Central memory CD4-positive, alpha-beta T cell (primary cell): ENCODE results near the gene CDH23.

Experiments
- DNase-seq: peaks from one replicate; pipeline ENCODE4 v3.0.0; 2022

CDH23 gene

DNA sequence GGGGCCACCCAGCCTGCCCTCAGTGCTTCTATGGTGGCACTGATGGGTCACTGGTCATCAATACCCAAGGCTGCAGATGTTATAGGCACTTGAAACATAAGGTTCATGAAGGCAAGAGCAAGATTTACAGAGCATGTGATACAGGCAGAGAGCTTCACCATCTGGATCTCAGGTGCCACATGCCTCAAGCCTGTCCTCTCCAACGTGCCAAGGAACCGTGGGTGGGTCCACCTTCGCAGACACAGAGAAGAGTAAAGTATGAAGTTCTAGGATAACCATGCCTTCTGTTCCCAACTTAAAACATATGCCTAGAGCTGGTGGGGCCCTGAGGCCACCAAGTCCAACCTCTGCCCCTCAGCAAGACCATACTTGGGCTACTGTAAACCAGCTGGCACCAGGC, 26.7 kb upstream of the CDH23 start:
- no peak for DNase-seq

DNA sequence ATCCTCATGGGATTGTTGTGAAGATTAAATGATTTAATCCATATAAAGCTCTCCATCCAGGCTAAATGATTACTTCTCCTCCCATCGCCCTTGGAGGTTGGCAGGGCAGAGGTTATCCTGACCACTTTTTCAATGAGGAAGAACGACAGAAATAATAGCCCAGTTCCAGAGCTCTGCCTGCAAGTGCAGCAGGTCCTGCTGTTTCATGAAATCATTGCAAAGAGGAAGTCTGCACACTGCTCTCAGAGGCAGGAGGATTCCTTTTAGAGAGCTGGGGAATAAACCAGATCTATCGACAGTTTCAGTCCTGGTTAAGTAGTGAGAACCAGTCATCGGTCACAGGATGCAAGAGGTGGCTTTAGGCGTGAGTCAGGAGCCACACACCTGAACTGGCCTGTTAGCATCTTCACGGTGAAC, 25.0 kb upstream of the CDH23 start:
- DNase-seq, result no peak

DNA sequence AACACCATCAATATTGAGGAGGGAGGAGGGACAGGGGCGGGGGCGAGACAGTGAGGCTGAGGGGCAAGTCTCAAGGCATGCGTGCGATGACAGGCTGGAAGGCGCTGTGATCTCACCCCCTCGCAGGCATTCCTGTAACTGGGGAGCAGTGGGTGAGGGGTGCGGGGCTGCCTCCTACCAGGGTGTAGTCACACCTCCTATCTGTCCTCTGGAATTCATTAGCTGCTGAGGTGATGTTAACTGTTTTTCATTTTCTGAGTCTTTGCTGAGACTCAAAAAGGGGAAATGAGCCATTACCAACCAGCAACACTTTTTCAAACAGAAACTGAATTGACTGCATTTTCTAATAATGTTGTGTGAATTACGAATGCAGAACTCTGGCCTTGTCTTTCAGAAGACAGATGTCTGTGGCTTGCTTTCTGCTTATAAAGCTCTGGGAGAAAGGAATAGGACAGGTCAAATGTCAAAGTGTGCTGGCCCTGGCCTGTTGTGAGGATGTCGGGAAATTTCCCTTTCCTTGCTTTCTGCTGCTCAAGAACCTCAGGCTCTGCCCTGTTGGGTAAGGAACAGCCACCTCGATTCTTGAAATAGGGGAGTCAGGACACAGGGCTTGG, 23.7 kb upstream of the CDH23 start:
- no peak for DNase-seq

DNA sequence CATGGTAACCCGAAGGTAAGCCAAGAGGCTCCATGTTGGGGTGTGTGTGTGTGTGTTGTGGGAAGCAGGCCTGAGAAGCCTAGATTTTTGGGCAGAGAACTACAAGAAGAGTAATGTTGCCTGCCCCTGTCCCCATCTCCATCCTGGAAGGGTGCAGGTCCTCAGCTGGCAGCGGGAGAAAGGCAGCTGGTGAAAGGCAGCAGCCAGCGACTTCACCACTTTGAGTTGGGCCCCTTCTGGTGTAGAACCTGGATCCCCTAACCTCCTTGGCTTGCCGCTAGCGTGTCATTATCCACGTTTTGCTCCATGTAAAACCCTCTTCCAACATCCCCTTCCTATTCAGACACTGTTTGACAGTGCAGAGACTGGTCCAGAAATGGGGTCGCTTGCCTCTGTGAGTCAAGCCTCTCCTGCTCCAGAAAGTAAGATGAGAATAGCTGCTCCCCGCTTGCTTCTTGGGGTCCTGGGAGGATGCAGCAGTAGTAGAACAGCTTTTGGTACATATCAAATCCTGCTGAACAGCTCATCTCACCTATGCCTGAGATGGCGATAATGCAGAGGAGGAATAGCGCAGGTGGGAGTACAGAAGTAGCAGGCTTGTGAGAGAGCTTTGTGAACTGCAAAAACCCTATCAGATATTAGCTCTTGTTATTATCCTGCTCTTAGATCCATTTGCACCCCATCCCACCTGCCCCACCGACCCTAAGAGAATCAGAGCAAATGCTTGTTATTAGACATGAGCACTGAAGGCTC, 22.1 kb upstream of the CDH23 start:
- no peak for DNase-seq

DNA sequence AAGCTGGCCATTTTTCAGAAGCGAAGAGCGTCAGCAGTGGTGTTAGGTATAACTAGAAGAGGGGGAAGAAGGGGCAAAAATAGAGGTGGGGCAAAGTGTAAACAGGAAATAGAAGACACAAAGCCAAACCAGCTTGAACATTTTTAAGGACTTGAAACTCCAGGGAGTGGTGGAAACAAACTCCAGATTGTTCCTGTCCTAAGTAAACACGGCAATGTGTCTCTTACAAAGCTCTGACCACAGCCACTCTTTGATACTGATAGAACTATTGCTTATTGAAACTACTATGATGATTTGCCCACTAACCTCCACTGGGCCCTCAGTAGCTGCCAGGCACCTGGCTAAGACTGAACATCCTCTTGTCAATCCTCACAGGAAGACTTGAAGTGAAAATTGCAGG, 20.8 kb upstream of the CDH23 start:
- no peak for DNase-seq

DNA sequence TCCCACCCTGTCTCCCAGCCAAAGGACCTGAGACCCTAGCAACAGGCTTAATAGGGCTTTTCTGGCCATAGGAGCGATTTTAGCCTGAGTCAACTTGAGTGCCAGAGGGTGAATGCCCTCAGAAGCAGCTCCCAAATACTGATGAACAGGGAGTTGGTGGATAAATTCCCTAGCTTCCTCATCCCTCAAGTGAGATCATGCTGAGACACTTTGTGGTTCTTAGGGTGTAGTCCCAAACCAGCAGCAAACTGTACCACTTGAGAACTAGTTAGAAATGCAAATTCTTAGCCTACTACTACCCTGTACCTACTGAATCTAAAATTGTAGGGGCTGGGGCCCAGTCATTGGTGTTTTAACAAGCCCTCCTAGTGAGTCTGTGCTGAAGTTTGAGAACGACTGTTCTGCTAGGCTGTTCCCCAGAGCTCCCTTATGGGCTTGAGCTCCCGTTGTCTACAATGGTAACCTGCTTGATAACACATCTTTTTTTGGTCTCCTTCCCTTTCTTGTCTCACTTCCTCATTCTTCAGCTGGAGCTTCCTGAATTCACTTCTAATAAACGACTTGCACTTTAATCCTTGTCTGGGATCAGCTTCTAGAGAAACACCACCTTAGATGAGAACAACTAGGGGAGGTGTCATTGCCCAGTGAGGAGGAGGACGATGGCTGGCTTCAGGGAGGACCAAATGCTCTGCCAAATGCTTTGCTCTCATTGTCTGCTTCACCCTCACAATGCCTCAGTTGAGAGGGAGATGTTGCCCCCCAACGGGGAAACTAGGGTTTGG, 18.2 kb upstream of the CDH23 start:
- no peak for DNase-seq

DNA sequence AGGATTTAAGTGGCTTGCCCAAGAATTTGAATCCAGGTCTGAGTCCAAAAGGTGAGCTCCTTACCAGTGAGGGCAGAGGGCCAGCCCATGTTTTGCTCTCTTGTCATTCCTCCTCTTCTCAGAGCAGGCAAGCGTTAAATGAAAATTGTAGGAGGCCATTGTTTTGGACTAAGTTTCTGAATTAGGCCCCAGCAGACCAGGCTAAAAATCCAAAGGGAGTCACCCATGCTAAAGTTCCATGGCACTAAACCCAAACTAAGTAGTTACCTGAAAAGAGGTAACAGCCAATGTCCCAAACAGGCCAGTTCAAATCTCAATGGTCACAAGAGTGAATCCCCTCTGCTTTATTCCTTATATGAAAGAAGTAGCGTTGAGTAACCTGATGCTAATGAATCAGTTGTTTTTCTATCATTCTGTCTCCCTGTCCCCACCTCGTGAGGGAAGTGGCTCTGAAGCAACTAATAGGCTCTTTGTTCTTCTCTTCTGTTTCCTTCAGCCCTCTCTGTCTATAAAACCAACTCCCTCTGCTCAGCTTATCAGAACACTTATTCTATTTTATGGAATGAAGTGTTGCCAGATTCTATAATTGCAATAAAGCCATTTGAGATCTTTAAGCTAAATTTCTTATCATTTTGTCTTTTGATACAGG, 17.5 kb upstream of the CDH23 start:
- DNase-seq, result no peak

DNA sequence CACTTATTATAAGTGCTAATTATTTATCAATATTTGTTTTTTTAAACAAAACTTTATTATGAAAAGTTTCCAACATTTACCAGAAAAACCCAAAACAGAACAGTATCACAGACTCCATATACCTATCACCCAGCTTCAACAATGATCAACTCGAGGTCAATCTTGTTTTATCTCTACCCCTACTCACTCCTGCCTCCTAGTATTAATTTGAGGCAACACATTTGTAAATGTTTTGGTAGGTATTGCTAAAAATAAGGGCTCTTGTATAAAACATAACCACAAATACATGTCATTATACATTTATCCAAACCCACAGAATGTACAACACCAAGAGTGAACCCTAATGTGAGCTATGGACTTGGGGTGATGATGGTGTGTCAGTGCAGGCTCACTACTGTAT, 15.9 kb upstream of the CDH23 start:
- no peak for DNase-seq

DNA sequence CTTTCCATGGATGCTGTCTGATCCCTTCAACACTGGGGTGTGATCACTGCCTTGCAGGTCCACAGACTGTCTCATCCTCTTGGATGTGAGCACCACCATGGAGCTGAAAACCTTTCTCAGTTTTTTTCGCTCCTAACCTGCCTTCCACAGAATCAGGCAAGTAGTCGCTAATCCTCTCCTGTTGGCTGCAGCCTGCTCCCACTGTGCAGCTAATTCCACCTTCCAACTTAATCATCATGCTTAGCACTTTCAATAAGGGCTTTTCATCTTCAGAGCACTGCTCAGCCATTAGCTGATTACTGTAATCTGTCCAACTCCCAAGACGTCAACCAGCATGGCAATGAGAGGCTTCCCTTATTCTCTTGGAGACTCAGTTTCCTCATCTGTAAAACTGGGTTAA, 15.1 kb upstream of the CDH23 start:
- DNase-seq, result no peak

DNA sequence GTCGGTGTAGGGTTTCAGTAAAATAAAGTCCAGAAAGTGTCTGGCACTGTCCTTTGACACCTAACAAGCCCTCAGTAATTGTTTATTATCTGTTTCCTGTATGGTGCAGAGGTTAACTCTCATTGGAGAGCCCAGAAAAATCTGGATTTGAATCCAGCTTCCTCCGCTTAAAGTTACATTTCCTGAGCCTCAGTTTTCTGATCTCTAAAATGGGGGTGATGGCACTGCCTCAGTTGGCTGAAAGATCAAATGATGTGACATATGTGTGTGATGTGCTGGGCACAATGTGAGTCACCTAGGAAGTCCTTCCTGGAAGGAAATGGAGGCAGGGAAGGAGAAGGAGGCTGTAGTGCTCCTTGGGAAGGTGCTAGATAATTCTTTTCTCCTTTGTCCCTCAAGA, 14.7 kb upstream of the CDH23 start:
- DNase-seq, result no peak

DNA sequence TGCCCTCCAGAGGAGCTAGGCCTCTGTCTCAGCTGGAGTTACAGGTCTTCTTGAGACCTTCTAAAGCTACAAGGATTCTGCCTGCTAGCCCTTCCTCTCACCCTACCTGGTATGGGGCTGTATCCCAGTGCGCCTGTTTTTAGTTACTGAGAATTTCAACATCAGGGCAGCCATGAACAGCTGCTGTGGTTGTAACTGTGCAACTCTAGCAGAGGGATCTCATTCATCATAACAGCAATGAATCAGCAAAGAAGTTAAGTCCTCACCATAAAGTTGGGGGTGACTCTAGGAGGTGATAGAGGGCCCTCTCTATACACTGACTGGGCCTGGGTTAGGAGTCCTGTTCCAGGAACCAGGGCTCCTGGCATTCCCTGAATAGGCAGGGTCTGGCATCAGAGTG, 14.0 kb upstream of the CDH23 start:
- no peak for DNase-seq

DNA sequence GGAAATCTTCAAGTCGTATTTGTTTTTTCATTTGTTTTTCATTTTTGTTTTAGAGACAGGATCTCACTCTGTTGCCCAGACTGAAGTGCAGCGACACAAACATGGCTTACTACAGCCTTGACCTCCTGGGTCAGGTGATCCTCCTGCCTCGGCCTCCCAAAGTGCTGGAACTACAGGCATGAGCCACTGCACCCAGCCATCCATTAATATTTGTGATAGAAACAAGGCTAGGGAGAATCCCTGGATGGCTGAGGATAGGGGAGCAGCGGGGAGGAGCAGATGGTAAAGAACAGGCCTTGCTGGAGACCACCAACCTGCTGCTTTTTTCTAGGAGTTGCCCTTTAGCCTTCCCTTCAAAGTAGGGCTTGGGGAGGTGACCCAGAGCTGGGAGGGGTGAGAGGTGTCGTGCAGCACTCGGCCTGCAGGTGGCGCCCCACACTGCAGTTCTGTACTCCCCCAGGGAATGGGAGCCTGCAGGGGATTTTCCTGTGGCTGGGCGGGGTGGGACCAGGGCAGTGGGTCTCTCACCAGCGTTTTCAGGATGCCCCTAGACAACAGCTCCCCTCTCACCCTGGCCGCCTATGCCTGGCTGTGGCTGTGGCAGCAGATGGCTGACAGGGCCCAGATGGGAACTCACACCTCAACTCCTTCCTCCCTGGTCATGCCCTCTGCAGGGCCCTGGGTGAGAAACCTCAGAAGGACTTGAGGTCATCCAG, 12.6 kb upstream of the CDH23 start:
- DNase-seq, result peak; percentile 51

DNA sequence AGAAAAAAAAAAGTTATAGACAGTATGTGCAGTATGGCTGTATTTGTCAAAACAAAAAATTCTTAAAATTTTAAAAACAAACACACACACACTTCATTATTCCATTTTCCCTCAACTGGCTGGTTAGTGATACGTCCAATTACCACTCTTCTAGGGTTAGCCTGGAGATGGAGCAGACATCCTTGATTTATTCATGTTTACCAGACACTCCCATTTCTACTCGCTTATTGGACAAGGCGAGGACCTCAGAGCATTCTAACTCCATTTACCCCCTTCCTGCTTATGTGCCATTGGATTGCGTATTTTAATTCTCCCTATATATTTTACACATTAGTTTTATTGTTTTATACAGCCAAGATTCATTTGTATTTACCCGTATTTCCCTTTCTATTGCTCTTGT, 8.5 kb upstream of the CDH23 start:
- DNase-seq, result no peak

DNA sequence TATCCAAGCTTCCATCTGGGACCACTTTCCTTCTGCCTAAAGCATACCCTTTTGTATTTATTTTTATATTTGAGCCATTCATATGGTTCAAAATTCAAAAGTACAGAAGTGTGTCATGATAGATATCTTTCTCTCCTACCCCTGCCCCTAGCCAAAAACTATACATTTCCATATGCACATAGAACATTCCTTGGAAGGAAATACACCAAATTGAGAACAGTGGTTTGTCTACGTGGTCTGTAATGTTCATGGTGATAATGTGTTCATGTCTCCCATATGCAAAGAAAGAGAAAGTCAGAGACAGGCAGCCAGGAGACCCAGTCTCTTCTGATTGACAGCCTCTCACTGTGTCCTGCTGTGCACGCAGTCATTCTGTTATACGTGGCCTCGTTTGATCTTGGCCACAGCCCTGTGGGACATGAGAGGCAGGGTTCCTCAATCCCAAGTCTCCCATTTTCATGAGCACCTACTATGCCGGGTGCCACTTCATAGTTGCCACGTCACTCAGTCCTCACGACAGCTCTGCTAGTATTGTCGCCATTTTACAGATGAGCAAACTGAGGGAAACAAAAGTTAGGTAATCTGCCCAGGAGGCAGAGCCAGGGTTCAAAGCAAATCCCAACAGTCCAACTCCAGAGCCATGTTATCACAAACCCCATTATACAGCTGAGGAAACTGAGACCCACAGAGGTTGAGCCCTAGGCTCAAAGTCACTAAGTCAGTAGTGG, 8.0 kb upstream of the CDH23 start:
- DNase-seq, result no peak

DNA sequence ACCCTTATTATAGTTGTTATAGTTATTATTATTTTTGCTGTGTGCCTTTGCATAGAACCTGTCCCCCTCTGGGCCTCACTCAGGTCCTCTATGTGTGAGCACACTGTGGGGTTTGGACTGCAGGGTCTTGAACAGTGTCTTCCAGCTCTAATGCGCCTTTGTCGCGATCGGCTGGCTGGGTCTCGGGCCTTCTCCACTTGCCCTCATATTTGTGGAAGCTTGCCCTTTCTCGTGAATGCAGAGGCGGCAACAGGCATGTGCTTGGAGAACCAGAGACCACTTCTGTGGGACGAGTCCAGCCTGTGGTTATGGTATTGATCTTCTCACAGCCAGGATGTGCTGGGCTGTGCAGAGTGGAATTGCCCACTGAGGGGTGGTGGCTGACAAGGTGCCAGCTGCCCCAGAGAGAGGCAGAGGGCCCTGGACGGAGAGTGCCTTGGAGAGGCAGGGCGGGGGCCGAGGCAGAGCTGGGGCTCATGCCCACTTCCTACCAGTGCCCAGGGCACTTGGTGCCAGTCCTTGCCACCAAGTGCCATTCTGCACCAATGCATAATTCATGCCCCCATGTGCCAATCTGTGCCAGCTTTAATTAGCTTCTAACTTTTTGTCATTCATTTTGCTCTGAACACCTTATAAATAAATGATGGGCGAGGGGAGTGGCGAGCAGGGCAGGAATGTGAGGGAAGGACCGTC, 6.8 kb upstream of the CDH23 start:
- DNase-seq, result no peak

DNA sequence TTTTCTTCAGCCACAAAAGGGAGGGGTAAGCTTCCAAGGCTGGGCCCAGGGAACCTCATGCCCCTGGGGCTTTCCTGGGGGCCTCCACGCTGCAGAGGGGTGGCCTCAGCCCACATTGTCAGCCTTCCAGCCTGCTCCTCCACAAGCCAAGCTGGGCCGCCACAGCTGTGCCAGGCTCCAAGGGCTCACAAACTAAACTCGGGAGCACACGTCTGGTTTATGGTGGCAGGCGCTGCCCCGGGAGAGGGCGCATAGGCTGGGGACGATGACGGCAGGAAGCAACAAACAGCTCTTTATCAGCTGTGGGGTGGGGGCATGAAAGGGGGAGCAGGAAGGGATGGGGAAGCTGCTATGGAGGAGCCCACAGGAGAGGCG, 6.3 kb upstream of the CDH23 start:
- DNase-seq, result no peak

DNA sequence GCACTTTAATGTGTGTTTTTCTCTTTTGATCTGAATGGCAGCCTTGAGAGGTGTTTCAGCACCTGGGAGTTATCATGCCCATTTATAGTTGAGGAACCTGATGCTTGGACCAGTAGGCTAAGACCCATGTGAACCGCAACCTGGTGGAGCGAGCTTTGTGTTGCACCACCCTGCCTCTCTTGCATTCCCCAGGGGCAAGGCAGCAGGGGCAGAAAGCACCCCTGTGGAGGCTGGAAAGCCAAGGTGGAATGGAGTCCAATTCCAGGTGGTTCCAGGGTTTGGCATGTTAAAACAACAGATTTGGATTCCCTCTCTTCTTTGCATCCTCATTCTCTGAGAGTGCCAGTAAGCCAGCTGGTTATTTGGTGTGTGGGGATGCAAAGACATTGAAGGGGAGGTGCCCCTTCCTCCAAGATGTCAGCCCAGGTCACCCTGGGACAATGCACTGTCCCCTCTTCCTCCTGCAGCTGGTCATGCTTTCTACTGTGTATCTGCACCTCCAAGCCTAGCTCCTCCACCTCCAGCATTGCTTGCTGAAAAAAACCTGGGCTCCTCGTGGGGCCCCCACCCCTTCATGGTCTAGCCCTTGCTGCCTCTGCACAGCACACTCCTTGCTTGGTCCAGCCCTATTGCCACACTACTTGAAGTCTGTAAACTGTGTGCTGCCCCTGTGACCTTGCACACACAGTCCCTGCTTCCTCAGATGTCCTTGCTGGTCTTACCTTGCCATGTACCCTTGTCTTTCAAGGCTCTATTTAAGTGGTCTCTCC, 5.6 kb upstream of the CDH23 start:
- DNase-seq, result no peak

DNA sequence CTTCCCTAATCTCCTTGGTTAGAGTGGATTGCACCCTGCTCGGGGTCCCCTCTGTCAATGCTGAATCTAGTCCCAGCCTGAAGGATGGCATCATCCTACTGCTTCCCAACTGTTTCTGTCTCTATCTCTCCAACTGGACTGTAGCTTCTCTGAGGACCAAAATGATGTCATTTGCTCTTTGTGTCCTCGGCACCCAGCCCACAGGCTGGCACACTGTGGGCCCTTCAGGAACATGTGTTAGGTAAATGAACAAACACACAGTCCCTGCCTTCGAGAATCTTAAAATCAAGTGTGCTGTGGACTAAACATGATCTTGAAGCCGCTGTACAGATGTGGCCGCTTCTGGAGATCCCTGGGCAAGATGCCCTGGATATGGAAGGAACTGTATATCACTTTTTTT, 5.0 kb upstream of the CDH23 start:
- no peak for DNase-seq

DNA sequence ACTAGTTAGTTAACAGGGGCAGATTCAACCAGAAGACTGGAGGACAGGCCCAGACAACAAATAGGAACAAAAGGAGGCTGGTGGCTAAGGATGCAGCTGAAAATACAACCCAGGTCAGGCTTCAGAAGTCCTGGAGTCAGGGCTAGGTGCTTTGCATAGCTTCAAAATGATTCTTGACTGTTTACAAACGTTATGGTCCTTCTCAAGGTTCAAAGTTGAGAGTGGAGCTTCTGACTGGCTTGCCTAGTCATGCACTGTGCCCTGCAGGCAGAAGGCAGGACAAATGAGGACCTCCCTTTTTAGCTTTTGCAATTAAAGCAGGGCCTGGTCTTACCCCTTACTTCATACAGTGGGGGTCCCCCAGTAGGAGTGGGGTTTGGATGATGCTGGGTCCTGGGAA, 4.4 kb upstream of the CDH23 start:
- no peak for DNase-seq
